GM21576 (cell line): ENCODE measurements around the gene DNAH7.
A peak's percentile ranks its signal among the peaks of the same experiment; 100 is the strongest.
"Not testable (repeated sequence)": the region's sequence is repeated elsewhere in the genome, so short reads cannot be mapped to it uniquely, and the experiment has no call there.

ENCODE experiments used
- ATAC-seq: cut with Tn5 transposase; IDR thresholded peaks from one replicate; pipeline ENCODE4 v1.9.1; 2021; ENCODE audit warnings: mild to moderate bottlenecking, moderate library complexity; ENCODE audit not compliant: unreplicated experiment

The DNAH7 gene

GRCh38 chr2:195984923-195985726 is 83.5 kb downstream of the DNAH7 start:
- no peak for ATAC-seq

GRCh38 chr2:195967336-195967735 is 101.3 kb downstream of the DNAH7 start:
- ATAC-seq: no peak

- ATAC-seq: peak; percentile 99
Measured at GRCh38 chr2:195961873-195962272, 106.8 kb downstream of the DNAH7 start.

GRCh38 chr2:195959341-195959740 is 109.3 kb downstream of the DNAH7 start:
- ATAC-seq: no peak

GRCh38 chr2:195956725-195957124 is 111.9 kb downstream of the DNAH7 start:
- no peak for ATAC-seq

- no peak for ATAC-seq
Measured at GRCh38 chr2:195945056-195945455, 123.6 kb downstream of the DNAH7 start.

GRCh38 chr2:195937176-195937575 is 131.5 kb downstream of the DNAH7 start:
- no peak for ATAC-seq

GRCh38 chr2:195934484-195934883 is 134.2 kb downstream of the DNAH7 start:
- no peak for ATAC-seq

- ATAC-seq: no peak
Measured at GRCh38 chr2:195929531-195929930, 139.1 kb downstream of the DNAH7 start.

GRCh38 chr2:195925120-195925519 is 143.5 kb downstream of the DNAH7 start:
- no peak for ATAC-seq

- ATAC-seq: no peak
Measured at GRCh38 chr2:195923889-195924288, 144.7 kb downstream of the DNAH7 start.

GRCh38 chr2:195917021-195917600 is 151.5 kb downstream of the DNAH7 start:
- not testable (repeated sequence) for ATAC-seq

GRCh38 chr2:195912079-195912478 is 156.6 kb downstream of the DNAH7 start:
- no peak for ATAC-seq

- no peak for ATAC-seq
Measured at GRCh38 chr2:195910570-195910969, 158.1 kb downstream of the DNAH7 start.

GRCh38 chr2:195909926-195910325 is 158.7 kb downstream of the DNAH7 start:
- ATAC-seq: no peak

- ATAC-seq: no peak
Measured at GRCh38 chr2:195907474-195907873, 161.2 kb downstream of the DNAH7 start.

- ATAC-seq: no peak
Measured at GRCh38 chr2:195903956-195904355, 164.7 kb downstream of the DNAH7 start.

- no peak for ATAC-seq
Measured at GRCh38 chr2:195902857-195903256, 165.8 kb downstream of the DNAH7 start.

- no peak for ATAC-seq
Measured at GRCh38 chr2:195899226-195899625, 169.4 kb downstream of the DNAH7 start.

- ATAC-seq: no peak
Measured at GRCh38 chr2:195898505-195899191, 170.0 kb downstream of the DNAH7 start.

GRCh38 chr2:195891081-195891480 is 177.6 kb downstream of the DNAH7 start:
- ATAC-seq: no peak

- no peak for ATAC-seq
Measured at GRCh38 chr2:195879153-195879552, 189.5 kb downstream of the DNAH7 start.
